Mononuclear cell (primary cell): ENCODE measurements around the gene MAP7. TPM values are rescaled to one million over a fixed set of nuclear protein-coding genes. Genes with fewer than 3 reads are reported as not detected.

Source experiments
- H3K27me3 ChIP-seq: 2 replicates; pipeline ENCODE4 v1.6.0; 2011; ENCODE audit warnings: low read length, control low read depth; ENCODE audit not compliant: insufficient read depth
- H3K4me1 ChIP-seq: 2 replicates; pipeline ENCODE4 v1.5.1; 2011; ENCODE audit warnings: mild to moderate bottlenecking, low read length, control low read depth; ENCODE audit not compliant: insufficient read depth
- H3K4me3 ChIP-seq: 2 replicates; pipeline ENCODE4 v1.5.1; 2011; ENCODE audit warnings: mild to moderate bottlenecking, low read length, moderate library complexity
- H3K9me3 ChIP-seq: 2 replicates; pipeline ENCODE4 v1.5.1; 2011; ENCODE audit warnings: low read depth, mild to moderate bottlenecking, control low read depth, low read length
- total RNA-seq: library from RNA; depleted of rRNA; stranded (reverse); fragments of >200 nt; gene quantifications from one replicate; pipeline ENCODE4 v1.2.3, GENCODE V29; 2012

MAP7 gene
- total RNA-seq, 1 donor: 0.31 TPM

GRCh38 chr6:136548582-136549299 is 1.5 kb downstream of the MAP7 start:
- no peaks in the 10 kb centered on the region for H3K9me3 ChIP-seq
- H3K4me1 ChIP-seq: peaks cover 15% of the 10 kb centered on the region
- H3K27me3 ChIP-seq: peaks cover 50% of the 10 kb centered on the region
- H3K4me3 ChIP-seq: no peak overlapping the region

DNA sequence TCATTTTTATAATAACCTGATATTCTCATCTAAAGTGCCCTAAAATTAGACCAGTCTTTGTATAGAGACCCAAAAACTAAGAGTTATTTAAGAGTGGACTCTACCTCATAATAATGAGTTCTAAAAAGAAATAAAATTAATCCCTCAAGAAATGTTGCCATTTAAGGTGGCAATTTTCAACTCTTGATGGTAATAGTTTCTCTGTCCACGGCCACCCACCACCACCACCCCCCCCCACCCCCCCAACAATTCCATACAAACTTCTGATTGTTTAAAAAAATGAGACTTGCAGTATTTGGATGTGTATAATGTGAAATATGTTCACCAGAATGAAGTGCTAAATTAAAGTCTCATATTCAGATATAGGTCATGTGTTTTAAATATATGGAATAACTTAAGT is 2.4 kb downstream of the MAP7 start:
- Histone ChIP-seq H3K4me1 (peaks cover 15% of the 10 kb centered on the region), H3K4me3 (no peak overlapping the region), H3K9me3 (no peaks in the 10 kb centered on the region), H3K27me3 (peaks cover 50% of the 10 kb centered on the region)

DNA sequence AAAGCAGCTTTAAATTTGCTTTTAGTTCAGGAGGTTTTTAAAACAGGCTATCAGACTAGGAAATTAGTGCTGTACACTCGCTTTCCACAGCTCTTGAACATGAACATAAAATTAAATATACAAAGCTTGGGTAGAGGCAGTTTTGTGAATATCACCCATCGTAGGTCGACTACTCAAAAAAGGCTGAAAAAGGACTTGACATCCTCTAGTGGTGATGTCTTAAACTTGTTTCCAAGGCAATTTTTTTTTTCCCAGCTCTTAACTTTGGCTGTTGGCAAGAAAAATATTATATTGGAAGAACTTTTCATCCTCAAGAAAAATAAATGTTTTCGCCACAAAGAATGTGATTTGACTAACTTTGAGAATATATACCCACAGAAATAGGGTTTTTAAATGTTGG is 2.9 kb downstream of the MAP7 start:
- no peak overlapping the region for H3K4me3 ChIP-seq
- peaks cover 15% of the 10 kb centered on the region for H3K4me1 ChIP-seq
- H3K27me3 ChIP-seq: peaks cover 50% of the 10 kb centered on the region

GRCh38 chr6:136546331-136546730 is 3.9 kb downstream of the MAP7 start:
- no peaks in the 10 kb centered on the region for H3K9me3 ChIP-seq
- H3K27me3 ChIP-seq: peaks cover 50% of the 10 kb centered on the region
- peaks cover 15% of the 10 kb centered on the region for H3K4me1 ChIP-seq
- H3K4me3 ChIP-seq: no peak overlapping the region

More for the DNA sequence above, 2.9 kb downstream of the MAP7 start:
- no peaks in the 10 kb centered on the region for H3K9me3 ChIP-seq

GRCh38 chr6:136544326-136544725 is 5.9 kb downstream of the MAP7 start:
- Histone ChIP-seq H3K27me3 (peaks cover 39% of the 10 kb centered on the region), H3K9me3 (no peaks in the 10 kb centered on the region), H3K4me3 (no peak overlapping the region), H3K4me1 (peaks cover 1% of the 10 kb centered on the region)

- Histone ChIP-seq H3K4me1 (no peaks in the 10 kb centered on the region), H3K9me3 (no peaks in the 10 kb centered on the region), H3K4me3 (no peak overlapping the region), H3K27me3 (peaks cover 12% of the 10 kb centered on the region)
Observed at GRCh38 chr6:136541395-136541794, 8.8 kb downstream of the MAP7 start.

- Histone ChIP-seq H3K4me1 (no peaks in the 10 kb centered on the region), H3K4me3 (no peak overlapping the region), H3K27me3 (peaks cover 8% of the 10 kb centered on the region), H3K9me3 (no peaks in the 10 kb centered on the region)
Observed at GRCh38 chr6:136539967-136540652, 10.1 kb downstream of the MAP7 start.

DNA sequence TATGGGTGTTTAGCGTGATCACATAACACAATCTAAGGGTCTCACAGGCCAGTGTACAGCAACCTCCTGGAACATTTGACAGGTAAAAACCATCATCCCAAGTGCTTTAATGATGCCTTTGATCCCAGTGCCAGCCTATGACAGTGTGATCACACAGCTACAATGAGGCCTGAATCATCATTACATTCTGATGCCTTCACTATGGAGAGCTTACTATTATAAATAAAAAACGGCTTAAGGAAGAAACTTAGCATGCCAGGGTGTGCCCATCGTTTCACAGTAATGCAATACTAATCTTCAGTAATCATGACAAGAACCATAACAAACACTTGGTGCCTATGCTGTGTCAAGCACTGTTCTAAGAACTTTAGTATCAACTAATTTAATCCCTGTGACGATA is 11.4 kb downstream of the MAP7 start:
- peaks cover under 1% of the 10 kb centered on the region for H3K27me3 ChIP-seq
- no peak overlapping the region for H3K4me3 ChIP-seq
- H3K4me1 ChIP-seq: no peaks in the 10 kb centered on the region
- H3K9me3 ChIP-seq: no peaks in the 10 kb centered on the region

- Histone ChIP-seq H3K27me3 (no peaks in the 10 kb centered on the region), H3K4me1 (no peaks in the 10 kb centered on the region), H3K9me3 (no peaks in the 10 kb centered on the region), H3K4me3 (no peak overlapping the region)
Observed at GRCh38 chr6:136535880-136536650, 14.2 kb downstream of the MAP7 start.

DNA sequence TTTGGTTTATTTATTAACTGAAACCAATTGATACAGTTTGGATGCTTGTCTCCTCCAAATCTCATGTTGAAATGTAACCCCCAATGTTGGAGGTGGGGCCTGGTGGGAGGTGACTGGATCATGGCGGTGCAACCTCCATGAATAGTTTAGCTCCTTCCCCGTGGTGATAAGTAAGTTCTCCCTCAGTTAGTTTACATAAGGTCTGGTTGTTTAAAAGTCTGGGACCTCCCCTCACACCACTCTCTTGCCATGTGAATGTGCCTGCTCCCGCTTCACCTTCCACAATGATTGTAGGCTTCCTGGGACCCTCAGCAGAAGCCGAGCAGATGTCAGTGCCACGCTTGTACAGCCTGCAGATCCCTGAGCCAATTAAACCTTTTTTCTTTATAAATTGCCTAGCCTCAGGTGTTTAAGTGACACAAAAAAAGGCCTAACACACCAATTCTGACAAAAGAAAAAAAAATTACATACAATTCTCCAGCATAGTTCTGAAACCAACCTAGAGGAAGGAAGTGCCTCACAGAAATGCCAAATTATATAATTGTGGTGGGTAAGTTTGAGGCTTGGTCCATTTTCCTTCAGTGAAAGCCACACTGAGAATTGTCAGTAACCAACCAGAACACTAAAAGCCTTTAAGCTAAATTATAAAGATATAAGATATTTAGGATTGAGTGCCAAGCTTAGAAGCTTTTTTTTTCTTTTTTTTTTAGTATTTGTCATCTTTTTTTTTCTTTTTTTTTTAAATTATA is 15.0 kb downstream of the MAP7 start:
- Histone ChIP-seq H3K9me3 (no peaks in the 10 kb centered on the region), H3K4me1 (no peaks in the 10 kb centered on the region), H3K4me3 (no peak overlapping the region), H3K27me3 (no peaks in the 10 kb centered on the region)

DNA sequence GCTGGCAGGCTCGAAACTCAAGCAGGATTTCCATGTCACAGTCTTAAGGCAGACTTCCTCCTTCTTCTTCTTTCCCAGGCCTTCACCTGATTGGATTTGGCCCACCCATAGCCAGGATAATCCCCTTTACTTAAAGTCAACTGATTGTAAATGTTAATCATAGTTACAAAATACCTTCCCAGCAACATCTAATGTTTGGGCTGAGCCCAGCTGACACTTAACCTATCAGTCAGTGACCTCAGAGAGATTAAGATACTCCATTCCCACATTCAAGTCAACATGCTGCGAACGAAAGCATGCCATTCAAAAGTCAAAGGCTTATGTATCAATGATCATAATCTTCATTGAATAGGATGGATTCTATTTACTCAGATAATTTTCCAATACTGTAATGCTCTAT is 16.0 kb downstream of the MAP7 start:
- Histone ChIP-seq H3K4me1 (no peaks in the 10 kb centered on the region), H3K4me3 (no peak overlapping the region), H3K27me3 (no peaks in the 10 kb centered on the region), H3K9me3 (no peaks in the 10 kb centered on the region)

- Histone ChIP-seq H3K9me3 (no peaks in the 10 kb centered on the region), H3K27me3 (no peaks in the 10 kb centered on the region), H3K4me1 (no peaks in the 10 kb centered on the region), H3K4me3 (no peak overlapping the region)
Observed at GRCh38 chr6:136533487-136533886, 16.7 kb downstream of the MAP7 start.

- no peaks in the 10 kb centered on the region for H3K4me1 ChIP-seq
Observed at GRCh38 chr6:136532030-136532429, 18.2 kb downstream of the MAP7 start.

DNA sequence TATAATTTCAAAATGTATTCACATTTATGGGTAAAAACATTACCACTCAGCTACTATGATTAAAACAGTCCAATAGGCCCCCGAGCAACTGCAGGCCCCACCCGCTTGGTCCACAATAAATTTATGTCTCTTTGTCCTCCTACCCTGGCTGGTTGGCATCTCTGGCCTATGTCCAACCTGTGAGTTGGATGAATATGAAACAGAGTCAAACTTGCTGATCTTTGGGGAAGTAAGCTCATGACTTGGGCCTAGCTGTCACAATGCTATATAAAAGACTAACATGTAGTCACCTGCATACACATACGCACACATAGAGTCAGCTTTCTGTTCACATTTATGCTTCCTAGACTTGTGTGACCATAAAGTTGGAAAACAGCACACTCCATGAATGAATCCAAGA is 20.5 kb downstream of the MAP7 start:
- H3K27me3 ChIP-seq: no peaks in the 10 kb centered on the region
- H3K4me1 ChIP-seq: peaks cover 17% of the 10 kb centered on the region
- H3K4me3 ChIP-seq: no peak overlapping the region
- no peaks in the 10 kb centered on the region for H3K9me3 ChIP-seq

More at GRCh38 chr6:136532030-136532429, 18.2 kb downstream of the MAP7 start:
- H3K27me3 ChIP-seq: no peaks in the 10 kb centered on the region
- H3K4me3 ChIP-seq: no peak overlapping the region
- no peaks in the 10 kb centered on the region for H3K9me3 ChIP-seq

DNA sequence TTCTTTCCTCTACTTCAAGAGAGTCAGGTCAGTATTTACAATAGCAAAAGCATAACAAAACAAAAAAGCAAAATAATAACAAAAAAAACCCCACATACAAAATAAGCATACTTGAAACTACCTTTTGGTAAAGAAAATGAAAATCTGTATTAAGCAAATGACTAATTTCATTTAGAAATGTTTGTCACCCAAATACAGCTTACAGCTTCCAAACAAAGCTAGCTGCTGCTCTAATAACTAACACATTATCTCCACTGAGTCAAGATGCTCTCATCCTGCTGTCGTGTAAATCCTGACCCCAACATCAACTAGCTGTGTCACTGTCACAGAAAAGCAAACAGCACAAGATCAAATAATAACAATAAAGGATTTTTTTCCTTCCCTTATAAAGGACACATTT is 21.7 kb downstream of the MAP7 start:
- Histone ChIP-seq H3K9me3 (no peaks in the 10 kb centered on the region), H3K4me1 (peaks cover 17% of the 10 kb centered on the region), H3K4me3 (no peak overlapping the region)

More for the DNA sequence above, 21.7 kb downstream of the MAP7 start:
- H3K27me3 ChIP-seq: no peaks in the 10 kb centered on the region
